NOMO-1 treated with DMSO at 0.1 percent for 48 hours (cell line): ENCODE results near the gene PSTK.

Source experiments
- DNase-seq: peaks from one replicate; lab custom pipeline; 2025; ENCODE audit not compliant: unreplicated experiment; lab: John Stamatoyannopoulos, UW

Gene PSTK

DNA sequence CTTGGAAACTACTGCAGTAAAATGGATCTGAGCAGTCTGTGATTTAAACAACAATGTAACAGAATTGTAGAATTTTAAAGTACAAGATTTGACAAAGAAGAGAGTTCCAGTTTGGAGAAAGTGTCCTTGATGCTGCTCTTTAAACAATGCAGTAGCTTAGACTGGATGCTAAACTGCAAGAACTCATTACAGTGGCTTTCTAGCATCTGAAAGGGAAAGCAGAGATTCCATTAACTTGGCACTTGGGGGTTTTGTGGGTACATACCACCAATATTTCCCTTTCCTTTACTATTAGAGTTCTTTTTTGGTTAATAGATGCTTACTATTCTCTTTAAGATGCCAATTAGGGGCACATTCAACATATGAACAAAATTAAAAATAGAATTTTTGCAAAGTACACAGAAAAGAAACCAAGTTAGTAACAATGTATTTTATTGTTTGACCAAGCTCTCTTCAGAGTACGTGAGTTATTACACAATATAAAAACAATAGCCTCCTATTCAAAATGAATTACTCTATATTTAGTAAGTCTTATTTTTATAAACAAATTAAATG lies 11.9 kb downstream of the PSTK start:
- DNase-seq, result no peak

GRCh38 chr10:122993797-122994336 lies 13.7 kb downstream of the PSTK start:
- no peak for DNase-seq

DNA sequence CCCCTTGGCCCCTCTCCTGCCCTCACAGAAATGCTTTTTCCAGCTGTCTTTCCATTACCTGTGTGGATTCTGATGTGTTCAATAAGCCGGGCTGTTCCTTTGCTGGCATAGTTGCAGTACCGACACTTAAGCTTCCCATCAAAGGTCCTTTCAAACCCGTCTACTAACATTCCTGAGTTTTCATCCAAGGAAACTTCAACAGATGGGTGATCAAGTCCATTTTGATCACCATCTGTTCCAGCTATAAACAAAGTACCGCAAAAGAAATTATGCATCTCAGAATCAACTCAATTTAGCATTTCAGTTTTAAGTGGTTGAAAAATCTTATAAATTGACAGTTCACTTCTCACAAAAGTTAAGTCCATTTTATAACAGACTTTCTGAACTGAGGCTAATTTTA lies 15.7 kb downstream of the PSTK start:
- DNase-seq, result no peak

GRCh38 chr10:122997864-122998263 lies 17.7 kb downstream of the PSTK start:
- DNase-seq, result no peak

DNA sequence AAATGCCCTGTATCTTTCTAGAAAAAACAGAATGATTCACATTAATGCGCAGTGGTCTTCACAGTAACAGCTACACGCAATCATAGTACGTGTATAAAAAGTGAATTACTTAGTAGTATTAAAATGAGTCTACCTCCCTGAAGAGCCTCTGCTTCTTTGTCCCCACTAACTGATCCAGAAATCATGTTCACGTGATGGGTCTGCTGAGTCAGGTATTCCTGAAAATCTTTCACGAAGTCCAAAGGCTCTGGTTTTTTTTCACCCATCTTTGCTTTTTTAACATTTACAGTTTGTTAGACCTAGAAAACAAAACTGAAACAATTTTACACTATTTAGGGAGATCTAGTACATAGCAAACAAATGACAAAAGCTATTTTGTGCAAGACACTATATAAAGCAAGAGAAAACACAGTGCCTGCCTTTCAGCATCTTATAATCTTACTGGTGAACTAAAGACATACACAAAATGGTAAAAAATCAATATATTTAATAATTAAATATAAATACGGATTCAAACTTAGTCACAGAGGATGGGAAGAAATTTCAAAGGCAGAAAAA lies 18.2 kb downstream of the PSTK start:
- no peak for DNase-seq

GRCh38 chr10:122998934-122999333 lies 18.7 kb downstream of the PSTK start:
- DNase-seq, result no peak

GRCh38 chr10:122999347-122999746 lies 19.1 kb downstream of the PSTK start:
- DNase-seq, result no peak

- DNase-seq, result no peak
These were observed 20.0 kb downstream of the PSTK start for GRCh38 chr10:123000155-123000554.

GRCh38 chr10:123001370-123001769 lies 21.2 kb downstream of the PSTK start:
- DNase-seq, result no peak

DNA sequence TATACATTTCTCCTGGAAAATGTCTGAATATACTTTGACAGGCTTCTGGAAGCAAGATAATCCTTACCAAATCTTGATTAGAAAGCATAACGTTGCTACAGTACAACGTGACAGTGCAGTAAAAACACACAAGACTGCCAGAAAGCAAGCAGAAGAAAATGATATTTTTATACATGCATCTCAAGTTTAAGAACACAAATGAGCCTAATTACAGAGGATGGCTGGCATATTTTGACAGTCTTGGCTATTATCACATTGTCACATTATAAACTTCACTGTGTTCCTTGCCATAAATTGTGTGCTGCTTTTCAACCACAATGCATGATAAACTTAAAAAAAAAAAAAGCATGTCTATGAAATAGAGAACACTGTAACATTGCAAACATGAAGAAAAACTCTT lies 24.1 kb downstream of the PSTK start:
- DNase-seq, result no peak

DNA sequence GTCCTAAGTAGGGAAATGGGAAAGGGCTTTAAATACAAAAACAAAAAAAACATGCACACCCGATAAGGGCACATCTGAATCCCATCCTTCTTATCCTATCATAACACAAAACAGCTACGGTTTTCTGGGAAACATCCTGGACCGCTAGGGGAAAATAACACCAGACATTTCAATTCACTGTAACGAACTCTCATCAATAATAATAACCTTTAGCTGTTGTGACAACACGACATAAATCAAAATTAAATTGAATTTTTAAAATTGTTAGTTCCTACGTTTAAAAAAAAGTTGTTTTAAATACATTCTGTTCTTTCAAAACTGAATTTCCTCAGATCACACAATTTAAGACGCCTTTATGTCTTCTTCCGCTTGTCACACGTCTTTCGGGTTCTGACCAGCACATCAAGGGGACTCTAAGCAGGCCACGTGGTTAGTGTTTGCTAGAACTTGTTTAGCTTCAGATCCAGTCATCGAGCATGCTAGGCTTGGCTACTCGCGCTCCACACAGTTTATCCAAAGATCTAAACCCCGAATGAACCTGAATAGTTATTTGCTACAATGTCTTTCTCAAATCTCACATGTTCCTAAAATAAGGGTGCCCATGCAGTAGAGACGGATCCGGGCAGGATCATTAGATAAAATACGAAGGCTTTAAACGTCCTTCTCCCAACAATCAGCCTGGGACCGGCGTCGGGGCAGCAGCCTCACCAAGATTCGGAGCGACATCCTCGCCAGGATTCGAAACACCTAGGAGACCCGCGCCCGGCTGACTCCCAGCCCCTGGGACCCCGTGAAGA lies 27.6 kb downstream of the PSTK start:
- DNase-seq, result peak; percentile 80

DNA sequence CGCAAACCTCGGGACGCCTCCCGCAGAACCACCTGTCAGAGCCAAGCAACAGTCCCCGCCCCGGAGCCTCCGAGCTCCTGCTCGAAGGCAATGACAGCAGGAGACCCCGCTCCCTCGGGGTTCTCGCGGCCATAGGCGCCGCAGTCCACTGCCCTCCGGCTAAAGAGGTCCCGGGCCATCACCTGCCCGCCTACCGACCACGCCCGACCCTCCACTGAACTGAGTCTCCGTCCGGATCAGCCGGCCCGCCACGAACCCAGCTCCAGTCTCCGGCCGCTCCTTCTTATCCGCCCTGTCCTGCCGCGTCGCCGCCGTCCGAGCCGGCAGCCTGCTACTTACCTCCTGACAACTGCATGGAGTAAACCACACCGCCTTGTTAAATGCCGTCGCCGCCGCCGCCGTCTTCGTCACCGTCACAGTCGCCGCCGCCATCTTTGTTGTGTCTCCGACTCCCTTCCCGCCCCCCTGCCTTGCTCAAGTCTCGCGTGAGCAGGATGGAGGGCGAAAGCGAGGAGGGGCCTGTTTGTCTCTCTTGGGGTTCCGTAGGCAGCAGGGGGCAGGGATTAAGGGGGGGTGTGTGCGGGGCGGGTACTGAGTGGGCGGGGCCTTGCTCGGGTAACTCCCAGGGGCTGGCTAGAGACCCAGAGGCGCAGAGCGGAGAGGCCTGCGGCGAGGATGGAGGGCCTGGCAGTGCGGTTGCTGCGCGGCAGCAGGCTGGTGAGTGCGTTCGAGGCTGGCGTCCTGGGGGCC lies 28.3 kb downstream of the PSTK start, which contains the start of the genes ACADSB and IKZF5:
TSS of gene ACADSB (plus strand) at position 652 of the 750 bp plus-strand sequence. CDS start at position 676, 24 bp downstream.
TSS of gene IKZF5 (minus strand) at position 441 of the 750 bp plus-strand sequence. CDS start 10,170 bp downstream, outside the sequence.
- peak; percentile 92 for DNase-seq

GRCh38 chr10:123009105-123009820 lies 29.1 kb downstream of the PSTK start:
- DNase-seq, result no peak

DNA sequence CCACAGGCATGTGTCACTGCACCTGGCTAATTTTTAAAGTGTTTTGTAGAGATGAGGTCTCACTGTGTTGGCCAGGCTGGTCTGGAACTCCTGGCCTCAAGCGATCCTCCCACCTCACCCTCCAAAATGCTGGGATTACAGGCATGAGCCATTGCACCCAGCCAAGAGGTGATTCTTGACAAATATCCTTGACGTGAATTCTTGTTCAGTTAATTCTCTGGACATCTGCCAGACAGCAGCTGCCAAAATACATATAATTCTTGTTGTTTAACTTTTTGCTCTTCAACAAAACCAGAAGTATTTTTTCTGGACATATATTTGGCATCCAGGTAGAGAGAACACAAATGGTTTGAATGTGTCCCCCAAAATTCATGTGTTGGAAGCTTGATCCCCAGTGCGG lies 31.8 kb downstream of the PSTK start:
- no peak for DNase-seq

- DNase-seq, result no peak
These were observed 33.5 kb downstream of the PSTK start for GRCh38 chr10:123013456-123014419.

GRCh38 chr10:123014772-123015171 lies 34.6 kb downstream of the PSTK start:
- DNase-seq, result no peak

DNA sequence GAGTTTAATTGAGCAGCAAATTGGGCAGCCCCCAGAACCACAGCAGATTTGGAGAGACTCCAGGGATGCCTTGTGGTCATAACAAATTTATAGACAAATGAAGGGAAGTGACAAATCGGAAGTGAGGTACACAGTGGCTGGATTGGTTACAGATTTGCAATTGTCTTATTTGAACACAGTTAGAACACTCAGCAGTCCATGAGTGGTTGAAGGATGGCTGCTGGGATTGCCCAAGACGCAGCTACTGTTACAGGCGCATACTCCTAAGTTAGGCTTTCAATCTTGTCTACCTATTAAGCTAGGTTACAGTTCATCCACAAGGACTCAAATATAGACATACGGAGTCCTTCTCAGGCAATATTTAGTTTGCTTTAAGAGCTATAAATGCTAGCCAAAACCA lies 36.0 kb downstream of the PSTK start:
- no peak for DNase-seq

DNA sequence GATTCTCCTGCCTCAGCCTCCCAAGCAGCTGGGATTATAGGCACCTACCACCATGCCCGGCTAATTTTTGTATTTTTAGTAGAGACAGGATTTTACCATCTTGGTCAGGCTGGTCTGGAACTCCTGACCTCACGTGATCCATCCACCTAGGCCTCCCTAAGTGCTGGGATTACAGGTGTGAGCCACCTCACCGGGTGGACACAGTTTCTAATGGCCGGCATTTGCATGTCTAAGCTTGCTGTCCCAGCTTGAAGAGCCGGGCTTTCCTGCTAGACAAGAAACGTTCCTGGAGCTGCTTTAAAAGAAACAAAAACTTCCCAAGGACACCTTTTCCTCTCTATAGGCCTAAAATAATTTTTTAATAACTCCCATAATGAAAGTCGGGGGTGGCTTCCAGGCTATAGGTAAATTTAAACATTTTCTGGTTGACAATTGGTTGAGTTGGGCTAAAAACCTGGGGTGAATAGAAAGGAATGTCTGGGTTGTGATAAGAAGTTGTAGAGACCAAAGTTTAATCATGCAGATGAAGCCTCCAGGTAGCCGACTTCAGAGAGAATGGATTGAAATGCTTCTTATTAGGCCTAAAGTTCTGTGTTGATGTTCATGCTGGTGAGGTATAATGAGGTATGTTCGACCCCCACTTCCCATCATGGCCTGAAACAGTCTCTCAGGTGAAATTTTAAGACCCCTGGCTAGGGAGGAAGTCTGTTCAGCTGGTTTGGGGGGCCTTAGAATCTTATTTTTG lies 37.4 kb downstream of the PSTK start:
- DNase-seq, result no peak

DNA sequence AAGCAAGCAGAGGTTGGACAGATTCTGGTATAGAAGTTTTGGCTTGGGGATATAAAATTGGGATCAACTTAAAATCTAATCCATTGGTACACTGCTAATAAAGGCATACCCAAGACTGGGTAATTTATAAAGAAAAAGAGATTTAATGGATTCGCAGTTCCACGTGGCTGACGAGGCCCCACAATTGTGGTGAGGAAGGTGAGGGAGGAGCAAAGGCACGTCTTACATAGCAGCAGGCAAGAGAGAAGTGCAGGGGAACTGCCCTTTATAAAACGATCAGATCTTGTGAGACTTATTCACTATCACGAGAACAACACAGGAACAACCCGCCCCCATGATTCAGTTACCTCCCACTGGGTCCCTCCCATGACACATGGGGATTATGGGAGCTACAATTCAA lies 38.3 kb downstream of the PSTK start:
- no peak for DNase-seq
